GM19467 (cell line): ENCODE results near the gene ARPC5L.
"Not testable (repeated sequence)": the region's sequence is repeated elsewhere in the genome, so short reads cannot be mapped to it uniquely, and the experiment has no call there.

ENCODE experiments used
- ATAC-seq: cut with Tn5 transposase; IDR thresholded peaks from one replicate; pipeline ENCODE4 v1.9.1; 2021; ENCODE audit warnings: mild to moderate bottlenecking, moderate library complexity; ENCODE audit not compliant: unreplicated experiment

The ARPC5L gene

GRCh38 chr9:124861342-124862229 is at the start of gene ARPC5L, which contains the start of gene RPL35:
ARPC5L (plus strand) TSS chr9:124862130; CDS start chr9:124869291, 7,161 bp downstream.
RPL35 (minus strand) TSS chr9:124861957; CDS start chr9:124861912, 45 bp downstream.
- peak; percentile 89 for ATAC-seq

- ATAC-seq, result no peak
Measured at GRCh38 chr9:124812441-124812876, 49.5 kb upstream of the ARPC5L start.

GRCh38 chr9:124813041-124813440 is 48.9 kb upstream of the ARPC5L start:
- ATAC-seq, result no peak

GRCh38 chr9:124813501-124814163 is 48.3 kb upstream of the ARPC5L start:
- no peak for ATAC-seq

- no peak for ATAC-seq
Measured at GRCh38 chr9:124814164-124814535, 47.8 kb upstream of the ARPC5L start.

GRCh38 chr9:124815601-124816000 is 46.3 kb upstream of the ARPC5L start:
- no peak for ATAC-seq

- no peak for ATAC-seq
Measured at GRCh38 chr9:124818431-124819281, 43.3 kb upstream of the ARPC5L start.

GRCh38 chr9:124820698-124821623 is 41.0 kb upstream of the ARPC5L start:
- no peak for ATAC-seq

GRCh38 chr9:124828489-124829333 is 33.2 kb upstream of the ARPC5L start:
- no peak for ATAC-seq

GRCh38 chr9:124829334-124829669 is 32.6 kb upstream of the ARPC5L start:
- ATAC-seq, result no peak

GRCh38 chr9:124830593-124830992 is 31.3 kb upstream of the ARPC5L start:
- ATAC-seq, result no peak

- ATAC-seq, result no peak
Measured at GRCh38 chr9:124831642-124832364, 30.1 kb upstream of the ARPC5L start.

GRCh38 chr9:124834591-124834990 is 27.3 kb upstream of the ARPC5L start:
- ATAC-seq, result no peak

GRCh38 chr9:124835026-124835557 is 26.8 kb upstream of the ARPC5L start:
- no peak for ATAC-seq

GRCh38 chr9:124838132-124838531 is 23.8 kb upstream of the ARPC5L start:
- not testable (repeated sequence) for ATAC-seq

GRCh38 chr9:124838567-124839275 is 23.2 kb upstream of the ARPC5L start:
- not testable (repeated sequence) for ATAC-seq

- no peak for ATAC-seq
Measured at GRCh38 chr9:124839612-124840299, 22.2 kb upstream of the ARPC5L start.
